ENCODE measurements around the gene UQCRQ. TPM values are rescaled to one million over a fixed set of nuclear protein-coding genes. Genes with fewer than 3 reads are reported as not detected.
"Not testable (repeated sequence)": the region's sequence is repeated elsewhere in the genome, so short reads cannot be mapped to it uniquely, and the experiment has no call there.

Gene UQCRQ
- total RNA-seq, 4 donors from 2014 or later = 106 to 169 (median 128) TPM

GRCh38 chr5:132849347-132849746 lies 17.1 kb upstream of the UQCRQ start:
- TF ChIP-seq POLR2A (IDR thresholded peaks at IDR 0.05) = no peak
- no peak for TF ChIP-seq POLR2AphosphoS5 (IDR thresholded peaks at IDR 0.05)
- TF ChIP-seq CTCF (IDR thresholded peaks at IDR 0.05) = no peak
- TF ChIP-seq EP300 (IDR thresholded peaks at IDR 0.05) = no peak
- Histone ChIP-seq H3K9me3 (no peaks in the 10 kb centered on the region), H3K4me1 (no peaks in the 10 kb centered on the region), H3K27me3 (no peaks in the 10 kb centered on the region), H3K36me3 (no peaks in the 10 kb centered on the region), H3K4me3 (no peak overlapping the region), H3K27ac (no peak overlapping the region)
- WGBS, 2 donors (ENCODE audit: low coverage in 1 of 2) = 54 to 70% methylated on average over 1 of the region's 1 CpG
- no peak for ATAC-seq

- no peak for TF ChIP-seq POLR2A (IDR thresholded peaks at IDR 0.05)
- Histone ChIP-seq H3K27ac (no peak overlapping the region), H3K4me1 (no peaks in the 10 kb centered on the region)
These were observed 16.4 kb upstream of the UQCRQ start for GRCh38 chr5:132850066-132850465.

GRCh38 chr5:132853323-132853722 lies 13.1 kb upstream of the UQCRQ start:
- TF ChIP-seq CTCF (IDR thresholded peaks at IDR 0.05) (no peak), POLR2AphosphoS5 (IDR thresholded peaks at IDR 0.05) (no peak), EP300 (IDR thresholded peaks at IDR 0.05) (no peak), POLR2A (IDR thresholded peaks at IDR 0.05) (no peak)
- no peak for ATAC-seq
- H3K27ac ChIP-seq = no peak overlapping the region
- no peaks in the 10 kb centered on the region for H3K4me1 ChIP-seq
- WGBS, 2 donors (ENCODE audit: low coverage in 1 of 2) = 70 to 80% methylated on average over 2 to 3 of the region's 3 CpGs
- no peaks in the 10 kb centered on the region for H3K9me3 ChIP-seq
- no peak overlapping the region for H3K4me3 ChIP-seq
- H3K27me3 ChIP-seq = no peaks in the 10 kb centered on the region
- no peaks in the 10 kb centered on the region for H3K36me3 ChIP-seq

More at GRCh38 chr5:132850066-132850465, 16.4 kb upstream of the UQCRQ start:
- 83 to 85% methylated on average over 2 of the region's 2 CpGs for WGBS, 2 donors (ENCODE audit: low coverage in 1 of 2)
- Histone ChIP-seq H3K27me3 (no peaks in the 10 kb centered on the region), H3K9me3 (no peaks in the 10 kb centered on the region), H3K36me3 (no peaks in the 10 kb centered on the region), H3K4me3 (no peak overlapping the region)
- no peak for ATAC-seq

- Histone ChIP-seq H3K4me3 (no peak overlapping the region), H3K36me3 (no peaks in the 10 kb centered on the region), H3K4me1 (no peaks in the 10 kb centered on the region), H3K9me3 (no peaks in the 10 kb centered on the region), H3K27ac (no peak overlapping the region), H3K27me3 (no peaks in the 10 kb centered on the region)
- no peak for ATAC-seq
- 22 to 25% methylated on average over 1 of the region's 1 CpG for WGBS, 2 donors (ENCODE audit: low coverage in 1 of 2)
- no peak for TF ChIP-seq EP300 (IDR thresholded peaks at IDR 0.05)
- TF ChIP-seq POLR2AphosphoS5 (IDR thresholded peaks at IDR 0.05) = no peak
These were observed 12.7 kb upstream of the UQCRQ start for GRCh38 chr5:132853790-132854189.

- no peaks in the 10 kb centered on the region for H3K4me1 ChIP-seq
- no peak overlapping the region for H3K4me3 ChIP-seq
- no peaks in the 10 kb centered on the region for H3K36me3 ChIP-seq
- H3K27me3 ChIP-seq = no peaks in the 10 kb centered on the region
- ATAC-seq = no peak
- no peak for TF ChIP-seq POLR2A (IDR thresholded peaks at IDR 0.05)
- TF ChIP-seq EP300 (IDR thresholded peaks at IDR 0.05) = no peak
- TF ChIP-seq POLR2AphosphoS5 (IDR thresholded peaks at IDR 0.05) = no peak
- no peak for TF ChIP-seq CTCF (IDR thresholded peaks at IDR 0.05)
- 35 to 49% methylated on average over 3 of the region's 3 CpGs for WGBS, 2 donors (ENCODE audit: low coverage in 1 of 2)
- no peak overlapping the region for H3K27ac ChIP-seq
- no peaks in the 10 kb centered on the region for H3K9me3 ChIP-seq
These were observed 12.1 kb upstream of the UQCRQ start for GRCh38 chr5:132854301-132854700.

- H3K36me3 ChIP-seq, ATAC-seq: not testable (repeated sequence)
- WGBS, 2 donors (ENCODE audit: low coverage in 1 of 2) = 94 to 98% methylated on average over 4 to 5 of the region's 5 CpGs
These were observed 11.4 kb upstream of the UQCRQ start for GRCh38 chr5:132854992-132855391.

More at GRCh38 chr5:132854992-132855391, 11.4 kb upstream of the UQCRQ start:
- not testable (repeated sequence) for H3K27ac ChIP-seq, H3K9me3 ChIP-seq, H3K27me3 ChIP-seq, H3K4me1 ChIP-seq, H3K4me3 ChIP-seq

All from gastroesophageal sphincter (tissue), 4 donors.